A204.1 (cell line): ENCODE data around the gene HHIPL1.

Experiments used
- FAIRE-seq: peaks from 2 replicates; lab custom pipeline; 2012; peaks lifted over from hg19 to GRCh38; lab: Jason Lieb, UNC

HHIPL1 gene

GRCh38 chr14:99644723-99645544 is at the start of gene HHIPL1:
Gene HHIPL1 (plus strand): TSS chr14:99645129. CDS start chr14:99645208, 79 bp downstream.
- no peak for FAIRE-seq

- no peak for FAIRE-seq
Measured at GRCh38 chr14:99595524-99595923, 49.4 kb upstream of the HHIPL1 start.

DNA sequence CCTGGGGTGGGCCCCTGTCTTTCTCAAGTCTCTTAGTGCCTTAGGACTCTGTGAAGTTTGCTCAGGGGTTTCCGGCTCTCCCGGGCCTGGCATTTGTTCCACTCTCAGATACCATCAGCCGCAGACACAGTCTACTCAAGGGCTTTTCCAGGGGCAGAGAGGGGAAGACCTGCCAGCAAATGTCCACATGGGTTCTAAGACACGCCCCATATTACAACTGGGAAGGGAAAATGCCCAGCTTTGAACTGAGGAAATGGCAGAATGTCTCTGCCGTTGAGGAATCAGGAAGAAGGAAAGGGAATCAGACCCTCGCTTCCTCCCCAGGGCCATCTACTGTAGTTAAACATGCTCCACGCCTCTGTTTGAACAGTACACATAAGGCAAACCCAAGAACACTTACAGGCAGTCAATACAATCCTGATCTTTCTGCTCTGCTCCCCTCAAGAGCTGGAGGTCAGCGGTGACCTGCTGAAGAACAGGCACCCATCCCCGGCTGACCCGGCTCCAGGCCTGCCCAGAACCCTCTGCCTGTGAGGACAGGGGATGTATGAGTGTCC is 48.8 kb upstream of the HHIPL1 start:
- FAIRE-seq, result no peak

GRCh38 chr14:99596772-99597171 is 48.2 kb upstream of the HHIPL1 start:
- FAIRE-seq, result no peak

GRCh38 chr14:99597911-99598600 is 46.9 kb upstream of the HHIPL1 start:
- no peak for FAIRE-seq

DNA sequence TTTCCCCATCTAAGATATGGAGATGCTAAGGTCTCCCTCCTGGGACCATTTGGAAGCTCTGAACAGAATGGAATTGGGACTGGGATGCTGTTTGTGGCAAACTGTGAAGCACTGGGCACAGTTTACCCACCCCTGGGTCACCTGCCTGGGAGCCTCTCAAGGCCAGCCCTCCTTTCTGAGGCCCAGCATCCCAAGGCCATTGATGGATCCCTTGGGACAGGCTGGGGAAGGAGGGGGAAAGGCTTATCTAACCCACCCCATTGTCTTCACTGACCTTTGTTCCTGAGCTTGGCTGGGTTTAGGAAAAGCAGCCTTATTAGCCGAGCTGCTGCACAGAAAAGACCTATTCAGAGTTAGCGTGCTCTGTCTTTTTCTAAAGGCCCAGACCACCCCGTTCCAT is 46.2 kb upstream of the HHIPL1 start:
- no peak for FAIRE-seq

DNA sequence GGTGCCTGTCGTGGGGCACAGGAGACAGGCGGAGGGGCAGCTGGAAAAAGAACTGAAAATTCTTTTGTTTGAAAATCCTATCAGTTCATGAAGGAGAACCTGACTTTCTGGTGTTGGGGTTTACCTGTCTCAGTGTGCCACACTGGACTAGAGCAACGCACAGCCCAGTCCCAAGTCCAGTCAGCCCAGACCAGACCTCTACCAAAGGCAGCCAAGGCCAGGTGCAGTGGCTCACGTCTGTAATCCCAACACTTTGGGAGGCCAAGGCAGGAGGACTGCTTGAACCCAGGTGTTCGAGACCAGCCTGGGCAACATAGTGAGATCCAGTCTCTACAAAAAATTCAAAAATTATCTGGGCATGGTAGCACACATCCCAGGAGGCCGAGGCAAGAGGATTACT is 45.5 kb upstream of the HHIPL1 start:
- FAIRE-seq, result no peak

- no peak for FAIRE-seq
Measured at GRCh38 chr14:99600232-99600888, 44.6 kb upstream of the HHIPL1 start.

DNA sequence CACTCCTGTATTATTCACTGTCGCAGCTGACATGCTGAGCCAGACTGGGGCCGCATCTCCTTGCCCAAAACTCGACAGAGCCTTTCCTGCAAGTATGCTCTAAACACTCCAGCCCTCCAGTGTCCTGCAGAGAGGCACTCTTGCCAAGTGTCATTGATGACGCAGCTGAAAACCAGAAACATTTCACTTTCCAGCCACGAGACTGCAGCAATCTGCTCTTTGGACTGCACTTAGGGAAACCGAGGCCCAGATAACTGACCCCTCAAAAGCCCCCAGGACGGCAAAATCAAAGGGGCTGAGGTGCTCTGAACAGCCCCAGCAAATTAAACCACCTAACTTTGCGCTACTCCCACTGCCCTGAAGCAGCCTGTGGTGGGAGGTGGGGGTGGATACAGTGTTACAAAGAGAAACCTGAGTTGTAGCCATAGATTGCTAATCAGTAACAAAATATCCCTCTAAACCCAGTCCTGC is 43.5 kb upstream of the HHIPL1 start:
- FAIRE-seq, result no peak

DNA sequence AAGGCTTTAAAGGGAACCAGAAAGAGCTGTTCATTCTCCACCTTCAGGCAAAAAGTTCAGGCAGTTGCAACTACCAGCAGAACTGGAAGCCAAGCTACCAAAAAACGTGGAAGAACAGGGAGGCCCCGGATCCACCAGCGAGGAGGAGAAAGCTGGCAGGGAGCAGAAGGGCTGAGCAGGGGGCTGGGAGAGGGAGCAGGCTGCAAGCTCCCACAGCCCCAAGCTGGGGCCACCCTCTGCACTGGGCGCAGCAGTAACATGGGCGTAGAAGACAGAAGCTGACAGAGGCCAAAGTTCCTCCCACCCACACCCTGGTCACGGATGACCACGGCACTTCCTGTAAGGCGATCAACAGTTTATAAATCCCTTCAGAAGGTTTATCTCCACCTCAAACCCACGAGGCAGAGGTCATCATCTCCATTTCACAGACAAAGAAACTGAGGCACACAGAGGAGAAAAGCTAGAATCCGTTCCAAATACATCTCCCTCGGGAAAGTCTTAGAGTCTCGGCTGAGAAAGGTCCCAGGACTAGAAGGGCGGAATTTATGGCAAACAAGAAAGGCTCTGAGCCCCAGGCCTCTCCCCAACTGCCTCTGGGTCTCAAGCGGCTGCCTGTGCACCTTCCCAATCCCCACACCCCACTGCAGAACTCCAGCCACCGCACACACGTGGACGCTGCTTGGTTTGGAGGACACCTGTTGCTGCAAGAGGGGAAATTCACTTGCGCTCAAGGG is 42.7 kb upstream of the HHIPL1 start:
- no peak for FAIRE-seq

GRCh38 chr14:99602788-99603415 is 42.0 kb upstream of the HHIPL1 start:
- FAIRE-seq, result no peak

- FAIRE-seq, result no peak
Measured at GRCh38 chr14:99603471-99604277, 41.3 kb upstream of the HHIPL1 start, which contains the start of gene CCDC85C. Gene CCDC85C (minus strand): TSS chr14:99604207. CDS start chr14:99603959, 248 bp downstream.

DNA sequence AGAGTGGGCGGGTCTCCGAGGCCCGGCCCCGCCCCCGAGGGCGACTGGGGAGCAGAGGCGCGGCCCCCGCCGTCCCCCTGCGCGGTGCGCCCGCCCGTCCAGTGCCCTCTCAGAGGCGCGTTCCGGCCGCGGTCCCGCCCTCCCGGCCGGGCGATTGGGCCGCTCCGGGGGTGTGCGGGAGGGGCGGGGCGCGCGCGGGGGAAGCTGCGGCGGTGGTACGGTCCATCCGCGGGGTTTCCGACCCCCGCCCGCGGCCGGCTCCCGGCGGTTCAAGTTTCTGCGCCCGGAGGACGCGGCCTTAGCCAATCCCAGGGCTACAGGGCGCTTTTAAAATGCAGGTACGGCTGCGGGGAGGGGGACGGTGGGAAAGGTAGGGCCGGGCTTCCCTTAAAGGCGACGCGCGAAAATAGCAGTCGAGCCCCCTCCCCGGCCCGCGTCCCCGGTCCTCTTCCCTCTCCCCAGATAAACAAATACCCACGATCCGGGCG is 40.6 kb upstream of the HHIPL1 start:
- no peak for FAIRE-seq

- no peak for FAIRE-seq
Measured at GRCh38 chr14:99604766-99605298, 40.1 kb upstream of the HHIPL1 start.

GRCh38 chr14:99605299-99605961 is 39.5 kb upstream of the HHIPL1 start:
- no peak for FAIRE-seq

- no peak for FAIRE-seq
Measured at GRCh38 chr14:99606359-99606758, 38.6 kb upstream of the HHIPL1 start.

GRCh38 chr14:99608591-99608990 is 36.3 kb upstream of the HHIPL1 start:
- FAIRE-seq, result no peak

DNA sequence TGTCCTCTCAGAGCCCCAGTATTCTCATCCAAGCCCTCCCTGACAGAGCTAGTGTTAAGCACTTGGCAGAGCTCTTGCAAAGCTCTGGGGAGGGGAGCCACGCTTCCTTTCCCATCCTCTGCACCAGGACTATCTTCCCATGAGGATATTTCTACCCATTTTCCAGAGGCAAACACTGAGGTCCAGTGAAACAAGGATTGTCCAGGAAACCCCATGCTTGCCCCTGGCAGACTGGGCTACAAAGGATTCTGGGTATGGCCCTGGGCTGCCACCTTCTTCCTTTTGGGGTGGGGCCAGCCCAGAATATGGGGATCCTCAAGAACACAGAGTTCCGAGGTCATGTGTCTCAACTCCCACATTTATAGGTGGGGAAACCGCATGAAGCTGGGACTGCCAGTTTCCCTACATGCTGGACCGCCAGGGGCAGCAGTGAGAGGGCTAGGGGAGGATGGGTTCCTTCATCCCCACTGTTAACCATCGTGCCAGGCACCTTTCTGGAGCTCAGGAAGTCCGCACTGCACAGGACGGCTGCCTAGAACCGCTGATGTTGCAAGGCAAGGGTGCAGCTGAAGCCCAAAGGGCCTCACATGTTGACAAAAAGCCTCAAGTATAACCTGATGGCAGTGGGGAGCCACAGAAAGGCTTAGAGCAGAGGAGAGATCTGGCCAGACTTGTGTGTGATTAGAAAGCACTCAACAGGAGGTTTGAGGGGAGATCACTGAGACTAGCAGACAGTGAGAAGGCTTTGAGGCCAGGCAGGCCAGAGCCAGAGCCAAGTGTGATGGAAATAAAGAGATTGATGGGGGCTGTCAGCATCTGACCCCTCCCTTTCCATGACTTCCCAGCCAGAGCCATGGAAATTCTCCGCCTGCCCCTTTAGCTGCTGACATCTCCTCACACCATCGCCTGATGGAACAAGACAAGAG is 35.4 kb upstream of the HHIPL1 start:
- no peak for FAIRE-seq
